SH-SY5Y (cell line): ENCODE data around the gene SYCP1.

Source experiments
- GATA2 ChIP-seq: IDR thresholded peaks from 2 replicates; pipeline ENCODE4 v1.6.1; 2011; ENCODE audit warnings: mild to moderate bottlenecking, low read depth, low read length
- GATA3 ChIP-seq: IDR thresholded peaks from 2 replicates; pipeline ENCODE4 v1.6.1; 2011; ENCODE audit warnings: low read depth, mild to moderate bottlenecking, low read length, moderate library complexity

- TF ChIP-seq GATA3 = no peak
- TF ChIP-seq GATA2 = no peak
These were observed 1.1 kb upstream of the SYCP1 start for GRCh38 chr1:114853584-114853983.
